GM06990 (cell line): ENCODE results near the gene NRIP3.

Experiments
- DNase-seq: peaks from one replicate; pipeline ENCODE4 v3.0.0-alpha.2; 2011; ENCODE audit not compliant: insufficient read length; ENCODE audit errors: extremely low read depth
- H3K27me3 ChIP-seq: replicated peaks from 2 replicates; pipeline ENCODE4 v1.6.0; 2011; ENCODE audit warnings: low read length; ENCODE audit not compliant: control insufficient read depth, insufficient read depth
- H3K36me3 ChIP-seq: 2 replicates; pipeline ENCODE4 v1.5.1; 2011; ENCODE audit warnings: low read length; ENCODE audit not compliant: control insufficient read depth, insufficient read depth
- H3K4me3 ChIP-seq: replicated peaks from 2 replicates; pipeline ENCODE4 v1.5.1; 2011; ENCODE audit warnings: low read depth, mild to moderate bottlenecking, control low read depth, low read length
- TF ChIP-seq, protein P1 (sequence below): IDR thresholded peaks from 2 replicates; pipeline ENCODE4 v1.5.1; 2011; ENCODE audit warnings: low read length, control low read depth, mild to moderate bottlenecking, inconsistent platforms; ENCODE audit not compliant: insufficient read depth, poor library complexity, severe bottlenecking

The NRIP3 gene

DNA sequence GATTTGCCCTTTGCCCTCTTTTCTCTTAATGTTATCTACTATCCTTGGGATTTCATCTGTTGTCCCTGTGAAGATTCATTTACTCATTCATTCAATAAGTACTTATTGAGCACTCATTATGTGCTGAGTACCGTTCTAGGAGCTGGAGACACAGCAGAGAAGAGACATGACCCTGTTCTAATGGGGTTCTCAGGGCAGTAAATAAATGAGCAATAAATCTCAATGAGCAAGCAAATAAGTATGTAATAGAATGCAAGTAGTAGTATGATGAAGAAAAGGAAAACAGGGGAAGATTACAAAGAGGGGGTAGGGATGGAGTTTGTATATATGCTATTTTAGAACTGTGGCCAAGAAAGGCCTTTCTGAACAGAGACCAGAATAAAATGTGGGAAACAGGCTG lies 34.2 kb upstream of the NRIP3 start:
- TF ChIP-seq, protein P1, sequence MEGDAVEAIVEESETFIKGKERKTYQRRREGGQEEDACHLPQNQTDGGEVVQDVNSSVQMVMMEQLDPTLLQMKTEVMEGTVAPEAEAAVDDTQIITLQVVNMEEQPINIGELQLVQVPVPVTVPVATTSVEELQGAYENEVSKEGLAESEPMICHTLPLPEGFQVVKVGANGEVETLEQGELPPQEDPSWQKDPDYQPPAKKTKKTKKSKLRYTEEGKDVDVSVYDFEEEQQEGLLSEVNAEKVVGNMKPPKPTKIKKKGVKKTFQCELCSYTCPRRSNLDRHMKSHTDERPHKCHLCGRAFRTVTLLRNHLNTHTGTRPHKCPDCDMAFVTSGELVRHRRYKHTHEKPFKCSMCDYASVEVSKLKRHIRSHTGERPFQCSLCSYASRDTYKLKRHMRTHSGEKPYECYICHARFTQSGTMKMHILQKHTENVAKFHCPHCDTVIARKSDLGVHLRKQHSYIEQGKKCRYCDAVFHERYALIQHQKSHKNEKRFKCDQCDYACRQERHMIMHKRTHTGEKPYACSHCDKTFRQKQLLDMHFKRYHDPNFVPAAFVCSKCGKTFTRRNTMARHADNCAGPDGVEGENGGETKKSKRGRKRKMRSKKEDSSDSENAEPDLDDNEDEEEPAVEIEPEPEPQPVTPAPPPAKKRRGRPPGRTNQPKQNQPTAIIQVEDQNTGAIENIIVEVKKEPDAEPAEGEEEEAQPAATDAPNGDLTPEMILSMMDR = no peak
- no peak for DNase-seq

DNA sequence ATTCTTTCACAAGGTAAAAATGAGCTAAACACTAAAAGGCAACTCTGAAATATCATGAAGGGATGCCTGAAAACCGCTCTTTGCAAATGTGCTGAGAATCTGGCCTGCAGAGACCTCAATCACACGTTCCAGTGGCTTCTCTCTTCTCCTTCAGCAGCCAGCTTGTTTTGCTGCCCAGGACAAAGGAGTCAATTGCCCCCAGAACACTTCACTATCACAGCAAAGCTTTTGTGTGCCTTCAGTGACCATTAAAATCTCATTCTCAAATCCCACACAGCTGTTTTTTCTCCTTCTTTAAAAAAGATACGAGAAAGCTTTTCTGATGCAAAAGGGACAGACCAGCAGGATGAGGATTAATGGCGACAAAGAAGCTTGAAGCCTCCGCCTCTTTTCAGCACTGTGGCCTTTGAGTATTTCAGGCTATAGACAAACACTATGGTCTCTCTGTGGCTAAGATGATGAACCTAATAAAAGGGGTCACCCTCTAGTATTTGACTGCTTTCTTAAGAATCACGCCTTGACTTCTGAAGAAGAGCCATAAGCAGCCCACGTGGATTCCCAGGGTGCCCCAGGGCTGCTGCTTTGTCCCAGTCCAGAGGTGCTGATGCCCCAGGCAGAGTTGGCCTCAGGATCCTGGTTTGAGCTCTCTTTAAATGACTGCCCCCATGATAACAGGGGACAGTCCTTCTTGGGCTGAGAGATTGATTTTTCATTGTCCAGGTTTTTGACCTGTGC lies 33.4 kb upstream of the NRIP3 start:
- no peaks in the 10 kb centered on the region for H3K36me3 ChIP-seq
- no peak overlapping the region for H3K4me3 ChIP-seq
- no peak for DNase-seq
- TF ChIP-seq, protein P1 = no peak
- no peaks in the 10 kb centered on the region; the same call in 1 of the 2 replicates for H3K27me3 ChIP-seq

More for the DNA sequence above, 34.2 kb upstream of the NRIP3 start:
- Histone ChIP-seq H3K27me3 (no peaks in the 10 kb centered on the region; the same call in 1 of the 2 replicates), H3K36me3 (no peaks in the 10 kb centered on the region), H3K4me3 (no peak overlapping the region)

DNA sequence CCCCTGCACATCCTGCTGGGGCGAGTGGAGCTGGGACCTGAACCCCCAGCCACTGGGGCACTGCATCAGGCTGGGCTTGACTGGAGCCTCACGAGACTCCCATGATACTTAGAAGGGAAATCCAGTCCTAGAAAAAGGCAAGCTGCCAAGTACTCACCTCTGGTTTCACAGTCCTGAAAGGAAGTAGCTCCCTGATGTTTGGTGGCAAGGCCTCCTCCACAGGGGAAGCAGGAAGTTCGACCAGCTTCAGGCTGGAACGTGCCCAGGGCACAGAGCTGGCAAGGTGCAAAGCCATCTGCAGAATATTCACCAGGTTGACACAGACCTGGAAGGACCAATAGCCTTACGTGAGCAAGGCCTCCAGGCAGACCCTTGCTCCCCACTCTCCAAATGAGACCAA lies 26.8 kb upstream of the NRIP3 start:
- no peak for DNase-seq
- H3K4me3 ChIP-seq = no peak overlapping the region
- no peaks in the 10 kb centered on the region; the same call in 1 of the 2 replicates for H3K27me3 ChIP-seq
- TF ChIP-seq, protein P1 = no peak
- H3K36me3 ChIP-seq = no peaks in the 10 kb centered on the region

DNA sequence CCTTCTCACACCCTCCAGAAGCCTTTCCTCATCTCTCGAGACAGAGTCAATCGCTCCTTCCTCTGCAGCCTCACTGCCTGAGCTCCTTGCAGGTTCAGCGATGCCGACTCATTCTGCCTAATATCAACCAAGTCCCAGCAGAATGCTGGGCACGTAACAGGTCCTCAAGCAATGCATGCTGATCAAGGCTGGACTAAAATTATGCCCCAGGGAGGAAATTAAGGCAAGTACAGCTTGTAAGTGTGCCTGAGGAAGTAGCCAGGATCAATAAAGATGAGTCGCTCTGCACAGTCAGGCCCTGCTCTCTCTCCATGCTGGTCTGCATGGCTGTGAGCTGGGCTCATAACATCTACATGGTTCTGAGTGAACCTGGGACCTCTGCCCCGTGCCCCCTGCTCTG lies 25.6 kb upstream of the NRIP3 start:
- H3K4me3 ChIP-seq = no peak overlapping the region
- TF ChIP-seq, protein P1 = no peak
- no peak for DNase-seq
- H3K27me3 ChIP-seq = no peaks in the 10 kb centered on the region; the same call in 1 of the 2 replicates
- H3K36me3 ChIP-seq = no peaks in the 10 kb centered on the region

DNA sequence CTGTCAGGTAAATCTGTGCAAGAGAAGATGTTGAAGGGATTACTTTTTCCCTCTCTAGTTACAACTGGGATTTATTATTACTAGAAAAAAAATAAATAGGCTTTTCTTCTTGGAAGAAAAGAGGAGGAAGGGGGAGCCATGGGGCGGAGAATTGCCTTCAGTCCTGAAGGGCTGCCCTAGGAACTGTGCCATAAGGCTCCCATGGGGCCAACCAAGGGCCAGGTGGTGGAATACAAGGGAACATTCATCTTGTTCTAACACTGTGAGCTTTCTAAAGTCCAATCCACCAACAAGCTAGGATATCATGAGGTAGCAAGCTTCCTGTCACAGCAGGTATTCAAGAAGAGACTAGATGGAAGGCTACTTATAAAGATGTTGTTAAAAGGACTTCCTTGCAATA lies 24.8 kb upstream of the NRIP3 start:
- H3K36me3 ChIP-seq = no peaks in the 10 kb centered on the region
- no peak overlapping the region for H3K4me3 ChIP-seq
- DNase-seq = no peak
- H3K27me3 ChIP-seq = no peaks in the 10 kb centered on the region; the same call in 1 of the 2 replicates
- TF ChIP-seq, protein P1 = no peak
